GM19438 (cell line): ENCODE measurements around the gene ZNF397.
A peak's percentile ranks its signal among the peaks of the same experiment; 100 is the strongest.
"Not testable (repeated sequence)": the region's sequence is repeated elsewhere in the genome, so short reads cannot be mapped to it uniquely, and the experiment has no call there.

Source experiments
- ATAC-seq: cut with Tn5 transposase; IDR thresholded peaks from one replicate; pipeline ENCODE4 v1.9.1; 2021; ENCODE audit warnings: low read depth; ENCODE audit not compliant: unreplicated experiment

The ZNF397 gene

GRCh38 chr18:35240664-35241447 is at the start of gene ZNF397:
Gene ZNF397 (plus strand): TSS chr18:35241034. CDS start chr18:35242471, 1,437 bp downstream.
- ATAC-seq: peak; percentile 99

GRCh38 chr18:35191698-35192025 is 49.2 kb upstream of the ZNF397 start:
- no peak for ATAC-seq

- ATAC-seq: no peak
Measured at GRCh38 chr18:35192415-35192814, 48.4 kb upstream of the ZNF397 start.

GRCh38 chr18:35193316-35193715 is 47.5 kb upstream of the ZNF397 start:
- ATAC-seq: no peak

- ATAC-seq: no peak
Measured at GRCh38 chr18:35197296-35197695, 43.5 kb upstream of the ZNF397 start.

GRCh38 chr18:35201256-35201931 is 39.4 kb upstream of the ZNF397 start:
- ATAC-seq: no peak

GRCh38 chr18:35203067-35203466 is 37.8 kb upstream of the ZNF397 start:
- ATAC-seq: no peak

- ATAC-seq: no peak
Measured at GRCh38 chr18:35205199-35205712, 35.6 kb upstream of the ZNF397 start.

GRCh38 chr18:35205746-35206458 is 34.9 kb upstream of the ZNF397 start:
- not testable (repeated sequence) for ATAC-seq

- ATAC-seq: no peak
Measured at GRCh38 chr18:35215026-35215425, 25.8 kb upstream of the ZNF397 start.

GRCh38 chr18:35216611-35217010 is 24.2 kb upstream of the ZNF397 start:
- not testable (repeated sequence) for ATAC-seq

- not testable (repeated sequence) for ATAC-seq
Measured at GRCh38 chr18:35219331-35219730, 21.5 kb upstream of the ZNF397 start.

GRCh38 chr18:35220424-35220823 is 20.4 kb upstream of the ZNF397 start:
- no peak for ATAC-seq

GRCh38 chr18:35223797-35224196 is 17.0 kb upstream of the ZNF397 start:
- ATAC-seq: no peak

- no peak for ATAC-seq
Measured at GRCh38 chr18:35227254-35227653, 13.6 kb upstream of the ZNF397 start.

- ATAC-seq: peak; percentile 81
Measured at GRCh38 chr18:35231052-35231451, 9.8 kb upstream of the ZNF397 start.

GRCh38 chr18:35236571-35237363 is 4.1 kb upstream of the ZNF397 start:
- no peak for ATAC-seq

GRCh38 chr18:35239314-35239713 is 1.5 kb upstream of the ZNF397 start:
- no peak for ATAC-seq

GRCh38 chr18:35241448-35241804 is 592 bp downstream of the ZNF397 start:
- no peak for ATAC-seq

GRCh38 chr18:35242426-35242825 is 1.6 kb downstream of the ZNF397 start:
- ATAC-seq: no peak

GRCh38 chr18:35244671-35245070 is 3.8 kb downstream of the ZNF397 start:
- no peak for ATAC-seq
